HG02642 (cell line): ENCODE results near the gene HBEGF.
A peak's percentile ranks its signal among the peaks of the same experiment; 100 is the strongest.

Experiments used
- ATAC-seq: cut with Tn5 transposase; IDR thresholded peaks from one replicate; pipeline ENCODE4 v1.9.1; 2021; ENCODE audit warnings: mild to moderate bottlenecking; ENCODE audit not compliant: unreplicated experiment, poor library complexity

The HBEGF gene

DNA sequence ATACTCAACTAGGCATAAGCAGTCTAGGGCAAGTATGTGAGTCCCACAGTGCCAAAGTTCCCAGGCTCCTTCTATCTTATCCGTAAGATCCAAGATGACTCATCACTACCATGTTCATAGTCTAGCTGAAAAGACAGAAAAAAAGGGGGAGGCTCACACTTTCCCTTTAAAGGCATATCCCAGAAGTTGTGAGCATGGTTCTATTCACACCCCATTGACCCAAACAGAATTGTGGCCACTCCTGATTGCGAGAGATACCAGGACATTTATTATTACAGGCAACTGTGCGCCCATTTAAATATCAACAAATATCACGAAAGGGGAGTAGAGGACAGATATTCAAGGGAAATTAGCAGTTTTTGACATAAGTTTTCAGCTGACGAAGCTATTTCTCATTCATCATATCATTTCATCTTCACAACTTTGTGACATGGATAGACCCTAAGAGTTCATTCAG lies 35.4 kb downstream of the HBEGF start:
- ATAC-seq, result no peak

DNA sequence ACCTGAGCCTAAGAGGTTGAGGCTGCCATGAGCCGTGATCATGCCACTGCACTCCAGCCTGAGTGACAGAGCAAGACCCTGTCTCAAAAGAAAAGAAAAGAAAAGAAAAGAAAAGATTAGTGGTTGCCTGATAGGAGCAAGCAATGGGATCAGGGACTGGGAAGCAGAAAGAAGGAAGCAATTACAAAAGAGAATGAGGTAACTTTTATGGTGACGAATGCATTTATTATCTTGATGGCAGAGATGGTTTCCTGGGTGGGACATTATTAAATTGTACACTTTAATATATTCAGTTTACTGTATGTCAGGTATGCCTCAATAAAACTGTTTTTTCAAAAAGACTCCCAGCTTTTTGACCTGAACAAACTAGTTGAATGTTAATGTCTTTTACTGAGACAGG lies 36.0 kb downstream of the HBEGF start:
- ATAC-seq, result no peak

DNA sequence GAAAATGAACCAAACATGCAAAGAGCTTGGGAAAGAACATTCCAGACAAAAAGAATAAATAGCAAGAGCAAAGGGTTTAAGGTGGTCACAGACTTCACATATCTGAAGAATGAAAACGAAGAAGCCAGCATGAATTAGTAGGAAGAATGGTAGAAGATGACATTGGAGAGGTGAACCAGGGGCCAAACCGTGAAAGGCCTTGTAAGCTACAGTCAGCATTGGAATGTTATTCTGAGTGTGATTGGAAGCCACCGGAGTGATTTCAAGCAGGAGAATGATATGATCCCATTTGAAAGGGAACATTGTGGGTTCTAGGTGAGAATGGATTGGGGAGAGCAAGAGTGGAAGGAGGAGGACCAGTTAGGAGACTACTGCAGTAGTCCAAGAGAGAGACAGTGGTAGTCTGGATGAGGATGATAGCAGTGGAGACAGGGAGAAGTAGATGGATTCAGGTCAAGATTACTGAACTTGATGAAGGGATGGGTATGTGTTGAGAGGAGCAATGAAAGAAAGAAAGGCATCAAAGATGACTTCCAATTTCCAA lies 36.6 kb downstream of the HBEGF start:
- ATAC-seq, result no peak

DNA sequence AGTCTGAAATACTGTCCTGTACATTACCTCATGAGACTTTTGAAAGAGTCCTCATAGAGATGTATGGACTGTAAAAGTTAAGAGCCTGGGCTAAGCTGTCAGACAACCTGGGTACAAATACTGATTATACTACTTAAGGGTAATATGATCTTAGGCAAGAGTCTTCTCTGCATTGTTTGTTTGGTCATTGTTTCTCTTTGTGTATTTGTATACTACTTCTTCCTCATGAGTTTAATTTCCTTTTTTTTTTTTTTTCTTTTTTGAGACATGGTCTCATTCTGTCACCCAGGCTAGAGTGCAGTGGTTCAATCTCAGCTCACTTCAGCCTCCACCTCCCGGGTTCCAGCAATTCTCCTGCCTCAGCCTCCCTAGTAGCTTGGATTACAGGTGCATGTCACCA lies 40.9 kb downstream of the HBEGF start:
- no peak for ATAC-seq

DNA sequence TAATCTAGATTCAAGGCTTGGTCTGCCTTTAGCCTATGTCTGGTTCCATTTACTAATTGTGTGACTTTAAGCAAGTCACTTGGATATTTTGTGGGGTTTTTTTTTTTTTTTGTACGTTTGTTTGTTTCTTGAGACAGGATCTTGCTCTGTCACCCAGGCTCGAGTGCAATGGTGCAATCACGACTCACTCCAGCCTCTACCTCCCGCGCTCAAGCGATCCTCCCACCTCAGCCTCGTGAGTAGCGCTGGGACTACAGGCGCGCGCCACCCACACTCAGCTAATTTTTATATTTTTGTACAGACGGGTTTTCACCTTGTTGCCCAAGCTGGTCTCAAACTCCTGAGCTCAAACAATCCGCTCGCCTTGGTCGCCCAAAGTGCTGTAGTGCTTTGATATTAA lies 42.4 kb downstream of the HBEGF start:
- no peak for ATAC-seq

DNA sequence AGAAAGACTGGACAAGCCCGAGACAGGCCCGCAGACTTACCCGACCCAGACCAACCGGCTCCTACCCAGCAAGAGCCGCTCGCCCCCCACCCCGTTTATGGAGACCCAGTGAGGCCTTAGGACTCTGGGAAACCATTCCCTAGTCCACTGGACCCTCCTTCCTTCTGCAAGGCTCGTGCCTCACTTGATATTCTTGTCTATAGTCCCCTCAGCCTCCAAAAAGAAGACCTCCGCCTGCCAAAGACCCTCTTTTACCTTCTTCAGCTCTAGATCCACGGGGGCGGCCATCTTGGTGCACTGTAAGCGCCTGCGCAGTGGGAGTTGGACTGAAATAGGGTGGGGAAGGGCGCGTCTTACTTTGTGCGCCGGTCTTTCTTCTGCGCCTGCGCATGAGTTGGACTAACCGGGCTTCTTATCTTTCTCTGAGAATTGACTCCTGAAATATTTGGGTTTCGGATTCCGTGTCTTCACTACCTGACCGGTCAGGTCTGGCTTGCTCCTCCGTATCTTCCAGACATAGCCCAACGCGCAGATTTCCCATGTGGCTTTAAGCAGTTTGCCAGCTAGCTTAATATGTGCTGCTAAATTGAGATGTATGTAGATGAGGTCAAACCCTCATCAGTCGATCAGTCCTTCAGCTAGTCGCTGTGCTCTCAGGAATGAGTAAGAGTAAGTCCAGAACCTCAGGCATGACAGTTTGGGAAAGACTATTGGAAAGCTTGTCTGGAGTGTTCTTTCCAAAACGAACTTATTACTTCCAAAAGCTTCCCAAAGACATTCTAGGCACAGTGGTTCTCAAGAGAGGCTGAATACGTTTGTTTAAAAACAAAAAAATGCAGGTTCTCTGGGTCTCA lies 43.4 kb downstream of the HBEGF start, which contains the start of gene PFDN1:
Gene PFDN1 (minus strand): TSS at position 316 of the 854 bp plus-strand sequence. CDS start 28 bp downstream, at position 288.
- ATAC-seq, result peak; percentile 97

DNA sequence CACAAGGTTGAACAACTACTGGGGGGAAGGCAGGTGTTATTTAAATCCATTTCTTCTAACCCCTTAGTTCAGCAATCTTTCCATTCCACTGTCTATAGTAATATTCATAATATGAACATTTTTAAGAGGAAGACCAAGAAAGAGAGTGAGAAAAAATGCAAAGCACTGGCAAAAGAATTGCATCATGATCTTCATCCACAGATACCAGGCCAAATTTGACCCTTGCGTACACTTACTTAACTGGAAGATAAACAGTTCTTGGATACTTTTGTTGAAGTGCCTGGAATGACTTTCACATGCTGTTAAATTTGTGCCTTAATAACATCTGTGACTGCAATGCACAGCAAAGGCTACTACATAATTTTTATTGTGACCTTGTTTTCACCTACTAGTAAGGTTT lies 45.3 kb downstream of the HBEGF start:
- ATAC-seq, result no peak

DNA sequence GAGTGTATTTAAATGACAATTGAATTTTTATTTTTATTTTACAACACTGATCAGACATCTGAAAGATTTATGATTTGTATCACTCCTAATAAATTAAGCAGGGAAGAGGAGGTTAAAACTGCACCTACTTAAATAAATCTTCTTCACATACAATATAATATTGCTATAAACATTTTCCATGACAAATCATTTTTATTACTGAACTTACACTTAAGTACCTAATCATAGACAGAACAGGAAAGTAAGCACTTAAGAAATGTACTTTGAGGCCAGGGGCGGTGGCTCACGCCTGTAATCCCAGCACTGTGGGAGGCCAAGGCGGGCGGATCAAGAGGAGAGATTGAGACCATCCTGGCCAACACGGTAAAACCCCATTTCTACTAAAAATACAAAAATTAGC lies 47.3 kb downstream of the HBEGF start:
- no peak for ATAC-seq

DNA sequence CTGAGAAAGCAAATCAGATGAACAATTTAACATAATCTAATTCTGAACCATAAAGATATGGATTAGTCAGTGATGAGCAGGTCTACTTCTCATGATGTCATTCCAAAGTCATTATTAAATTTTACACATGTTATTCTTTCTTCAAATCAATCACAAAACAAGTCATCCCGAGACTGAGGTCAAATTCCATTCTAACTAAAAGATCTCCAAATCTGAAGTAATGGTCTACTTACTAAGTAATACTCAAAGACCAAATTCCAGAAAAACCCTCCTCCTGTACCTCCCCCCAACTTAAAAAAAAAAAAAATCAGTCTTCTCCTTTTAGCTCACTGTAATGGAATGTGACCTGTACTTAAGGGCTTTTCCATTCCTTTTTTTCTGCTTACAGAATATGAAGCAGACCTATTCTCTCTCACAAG lies 48.2 kb downstream of the HBEGF start:
- no peak for ATAC-seq

DNA sequence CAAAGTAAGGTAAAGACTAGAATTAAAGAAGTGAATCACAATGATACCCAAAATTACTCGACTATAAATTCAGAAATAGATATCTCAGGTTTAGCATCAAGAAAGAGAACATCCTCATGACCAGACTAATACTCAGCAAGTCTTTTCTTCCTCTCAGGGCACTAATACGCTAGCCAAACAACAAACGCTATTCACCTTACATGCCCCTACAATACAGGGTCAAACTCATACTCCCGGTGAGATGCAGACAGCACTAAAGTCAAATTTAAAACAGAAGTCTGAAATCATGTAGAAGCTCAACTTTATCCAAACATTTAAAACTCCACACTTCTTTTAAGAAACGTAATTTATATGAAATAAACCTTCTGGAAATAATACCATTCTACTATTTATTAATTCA lies 49.1 kb downstream of the HBEGF start:
- no peak for ATAC-seq

DNA sequence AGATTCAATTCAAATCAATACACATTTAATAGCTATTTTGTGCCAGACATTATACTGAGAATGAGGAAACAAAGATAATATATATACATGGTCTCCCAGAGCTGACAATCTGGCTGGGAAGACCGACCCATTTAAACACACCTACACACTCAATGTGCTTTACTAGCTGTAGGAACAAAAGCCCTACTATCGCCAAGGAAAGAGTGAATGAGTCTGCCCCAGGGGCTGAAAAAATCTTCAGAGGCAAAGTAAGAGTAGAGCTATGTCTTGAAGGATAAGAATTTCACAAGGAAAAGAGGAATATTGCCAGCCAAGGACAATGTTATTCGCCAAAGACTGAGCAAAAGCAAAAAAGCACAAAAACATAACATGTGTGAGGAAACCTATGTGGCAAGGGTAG lies 50.1 kb downstream of the HBEGF start:
- ATAC-seq, result no peak

DNA sequence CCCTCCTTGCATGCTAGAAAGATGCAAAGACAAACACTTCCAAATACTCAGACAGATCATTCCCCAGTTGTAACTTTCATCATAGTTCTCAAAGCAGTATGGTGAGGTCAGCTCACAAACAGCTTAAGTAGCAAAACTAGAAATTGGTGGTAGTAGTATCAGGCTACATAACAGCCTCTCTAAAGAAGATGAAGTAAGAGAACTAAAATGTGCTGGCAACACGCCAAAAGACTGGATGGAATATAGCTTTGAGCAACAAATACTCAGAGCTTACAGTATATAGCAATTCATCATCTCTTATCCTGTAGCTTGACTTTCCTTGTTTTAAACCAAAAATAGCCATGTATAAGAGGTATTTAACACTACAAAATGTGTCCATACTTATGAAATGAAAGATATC lies 51.0 kb downstream of the HBEGF start:
- ATAC-seq, result no peak

DNA sequence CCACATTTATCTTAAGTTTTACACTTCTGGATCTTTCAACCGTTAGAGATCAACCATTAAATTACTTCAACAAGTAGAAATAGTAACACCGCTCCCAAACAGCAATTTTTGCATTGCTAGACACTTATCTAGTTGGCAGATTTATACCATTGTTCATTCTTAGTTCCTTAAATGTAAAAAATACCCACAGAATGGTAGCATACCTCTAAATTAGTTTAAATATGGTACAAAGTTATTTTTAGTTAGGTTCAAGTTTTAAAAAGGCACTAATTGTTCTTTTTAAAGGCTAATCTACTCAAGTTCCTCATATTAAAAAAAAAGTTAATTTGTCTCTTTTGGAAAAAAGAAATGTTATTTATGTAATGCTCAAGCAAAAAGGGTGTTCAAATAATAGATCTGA lies 51.6 kb downstream of the HBEGF start:
- no peak for ATAC-seq

DNA sequence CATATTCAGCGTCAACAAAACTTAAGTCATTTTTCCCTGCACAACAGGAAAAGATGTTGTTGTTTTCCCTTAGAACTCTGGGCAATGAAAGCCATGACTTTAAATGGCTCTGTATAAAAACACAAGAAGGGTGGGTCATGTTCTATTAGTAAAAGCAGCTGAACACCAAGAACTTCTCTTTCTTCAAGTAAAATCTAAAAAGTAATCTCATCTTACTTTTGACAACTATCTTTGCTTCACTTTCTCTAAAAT lies 52.6 kb downstream of the HBEGF start:
- ATAC-seq, result no peak

DNA sequence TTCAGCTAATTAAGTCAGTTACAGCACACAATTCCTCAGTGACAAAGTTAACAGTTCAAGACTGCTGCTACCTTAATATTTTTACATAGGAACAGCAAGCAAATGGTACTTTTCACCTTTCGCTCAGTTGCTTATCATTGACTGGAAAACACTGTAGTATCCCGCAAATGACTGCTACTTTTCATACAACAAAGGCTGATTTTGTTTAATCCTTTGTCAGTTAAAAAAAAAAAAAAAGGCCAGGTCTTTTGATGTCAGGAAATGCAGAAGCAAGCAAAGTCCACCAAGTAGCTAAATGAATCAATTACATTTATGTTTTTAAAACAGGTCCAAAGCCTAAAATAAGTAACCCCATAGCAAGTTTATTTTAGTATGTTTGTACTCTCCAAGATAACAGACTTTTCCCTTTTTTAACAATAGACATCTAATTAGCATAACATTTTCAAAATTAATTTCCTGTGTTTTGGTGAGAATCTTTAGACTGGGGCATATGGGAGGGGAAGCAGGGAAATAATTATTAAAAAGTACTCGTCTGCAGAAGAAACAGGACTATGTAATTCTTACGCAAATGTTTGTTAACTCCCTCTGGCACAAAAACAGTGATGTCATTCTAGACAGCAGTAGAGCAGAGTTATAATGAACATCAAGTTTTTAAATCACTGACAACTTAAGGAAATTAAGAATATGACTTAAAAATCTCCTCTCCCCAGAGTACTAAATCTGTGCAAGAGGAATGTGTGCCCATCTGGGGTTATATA lies 53.1 kb downstream of the HBEGF start:
- ATAC-seq, result no peak

DNA sequence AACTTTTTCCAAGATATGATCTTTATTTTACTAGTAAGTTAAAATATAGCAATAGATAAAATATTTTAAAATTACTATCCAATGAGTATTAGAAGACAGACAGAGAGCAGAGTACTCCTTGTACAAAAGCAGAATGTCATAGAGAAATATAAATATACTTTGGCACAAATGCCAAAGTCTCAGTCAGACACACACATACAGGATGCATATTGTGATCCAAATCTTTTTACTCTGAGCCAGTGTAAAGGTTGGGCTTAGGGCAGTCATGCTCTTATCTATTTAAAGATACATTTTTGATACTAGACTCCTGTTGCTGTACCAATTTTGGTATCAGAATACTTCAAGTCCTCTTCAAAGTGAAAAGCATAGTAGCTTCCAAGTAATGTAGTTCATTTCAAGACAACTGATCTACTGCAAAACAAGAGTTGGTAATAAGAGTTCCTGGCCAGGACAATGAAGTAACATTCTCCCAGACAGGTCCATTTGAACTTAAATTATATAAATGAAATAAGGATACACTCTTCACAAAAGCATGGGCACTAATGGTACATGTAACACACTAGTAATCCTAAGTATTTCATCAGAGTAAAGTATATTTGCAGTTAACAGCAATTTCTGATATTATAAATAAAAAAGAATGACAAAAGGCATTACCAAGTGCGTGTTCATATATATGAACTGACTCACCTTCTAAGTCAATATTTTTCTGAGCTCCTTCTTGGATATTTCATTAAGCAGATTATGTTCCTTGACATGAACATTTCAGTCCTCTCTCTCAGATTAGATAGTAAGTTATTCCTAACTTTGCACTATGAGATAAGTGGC lies 54.0 kb downstream of the HBEGF start:
- ATAC-seq, result no peak

DNA sequence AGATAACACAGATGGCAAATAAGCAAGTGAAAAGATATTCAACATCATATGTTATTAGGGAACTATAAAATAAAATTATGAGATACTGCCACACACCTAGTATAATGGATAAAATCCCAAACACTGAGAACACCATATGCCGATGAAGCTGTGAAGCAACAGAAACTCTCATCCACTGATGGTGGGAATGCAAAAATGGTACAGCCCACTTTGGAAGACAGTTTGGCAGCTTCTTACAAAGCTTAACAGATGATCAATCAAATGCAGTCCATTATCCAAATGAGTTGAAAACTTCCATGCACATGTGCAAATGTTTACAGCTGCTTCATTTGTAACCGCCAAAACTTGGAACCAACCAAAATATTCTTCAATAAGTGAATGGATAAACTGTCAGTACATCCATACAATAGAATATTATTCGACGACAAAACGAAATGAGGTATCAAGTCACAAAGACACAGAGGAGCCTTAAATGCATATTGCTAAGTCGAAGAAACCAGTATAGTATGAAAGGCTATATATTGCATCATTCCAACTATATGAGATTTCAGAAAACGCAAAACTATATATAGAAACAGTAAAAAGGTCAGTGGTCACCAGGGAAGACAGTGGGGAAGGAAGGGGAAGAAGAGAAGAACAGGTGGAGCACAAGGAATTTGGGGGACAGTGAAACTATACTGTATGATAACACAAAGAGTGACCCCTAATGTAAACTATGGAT lies 58.4 kb downstream of the HBEGF start:
- no peak for ATAC-seq

DNA sequence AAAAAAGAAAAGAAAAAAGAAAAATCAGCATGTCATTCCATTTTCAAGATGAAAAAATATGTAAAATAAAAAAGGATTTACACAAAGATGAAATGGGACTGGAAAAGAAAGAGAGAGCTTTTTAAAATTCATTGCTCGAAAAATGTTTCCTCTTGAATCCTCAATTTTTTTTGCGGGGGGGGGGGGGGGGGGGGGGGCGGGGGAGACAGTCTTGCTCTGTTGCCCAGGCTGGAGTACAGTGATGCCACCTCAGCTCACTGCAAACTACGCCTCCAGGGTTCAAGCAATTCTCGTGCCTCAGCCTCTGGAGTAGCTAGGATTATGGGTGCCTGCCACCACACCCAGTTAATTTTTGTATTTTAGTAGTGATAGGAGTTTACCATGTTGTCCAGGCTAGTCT lies 60.0 kb downstream of the HBEGF start:
- no peak for ATAC-seq

DNA sequence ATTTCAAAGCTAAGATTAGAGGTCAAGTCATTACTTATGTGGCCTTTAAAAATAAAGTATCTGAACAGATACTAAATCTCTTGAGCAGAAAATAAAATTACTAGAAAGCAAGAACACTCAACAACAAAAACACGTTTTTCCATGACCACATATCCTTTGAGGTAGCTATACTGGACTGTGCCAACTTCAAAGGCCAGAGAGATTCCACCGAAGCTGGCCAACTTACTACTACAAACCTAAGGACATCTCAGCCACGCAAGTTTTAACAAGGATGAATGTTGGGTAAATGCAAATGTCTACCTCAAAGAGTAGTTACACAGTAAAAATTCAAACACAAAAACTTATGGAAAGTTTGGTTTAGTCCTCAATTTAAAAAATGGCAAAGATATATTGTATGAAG lies 62.4 kb downstream of the HBEGF start:
- no peak for ATAC-seq
